ENCODE measurements around the gene EIF5. TPM values are rescaled to one million over a fixed set of nuclear protein-coding genes. Genes with fewer than 3 reads are reported as not detected.

Gene EIF5
- total RNA-seq, 2 experiments from 2014 or later: 237 to 292 TPM

- ChIA-PET POLR2A (no interaction called here), CTCF (ENCODE audit: unreplicated experiment) (no interaction called here)
- Histone ChIP-seq H4K20me1 (ENCODE audit: insufficient read depth, low read length) (no peaks in the 10 kb centered on the region), H3K27ac (ENCODE audit: low read depth, low read length, poor library complexity, severe bottlenecking) (no peak overlapping the region), H3K9me2 (ENCODE audit: insufficient read depth, low read length) (no peaks in the 10 kb centered on the region), H3K4me1 (ENCODE audit: insufficient read depth, low read length, poor library complexity, severe bottlenecking) (no peaks in the 10 kb centered on the region), H2AFZ (ENCODE audit: low read length) (no peak overlapping the region), H3K79me2 (ENCODE audit: insufficient read depth, low read depth, low read length) (no peaks in the 10 kb centered on the region), H3K4me3 (ENCODE audit: low read depth, low read length, poor library complexity, severe bottlenecking) (no peak overlapping the region), H3K9me3 (ENCODE audit: low read length) (no peaks in the 10 kb centered on the region), H3K4me2 (ENCODE audit: low read length) (no peak overlapping the region), H3K36me3 (ENCODE audit: insufficient read depth, low read length) (no peaks in the 10 kb centered on the region)
- DNase-seq (ENCODE audit: low spot score): no peak
- no peak for TF ChIP-seq EZH2phosphoT487 (IDR thresholded peaks at IDR 0.05; ENCODE audit: borderline replicate concordance, low read depth, low read length)
- peak; percentile 41 for TF ChIP-seq CTCF (conservative IDR thresholded peaks at IDR 0.05; ENCODE audit: low read length)
- intact Hi-C loops (cut with micrococcal nuclease; ENCODE audit: unreplicated experiment): loop anchor here (10.0 kb wide), 1 partner anchor 114 kb away; no protein-coding TSS in a partner anchor
- BruUV-seq (replicated peaks): no TSS peak
These were observed 35.4 kb upstream of the EIF5 start for GRCh38 chr14:103298620-103299019.

- Histone ChIP-seq H3K9me2 (ENCODE audit: insufficient read depth, low read length) (no peaks in the 10 kb centered on the region), H3K4me1 (ENCODE audit: insufficient read depth, low read length, poor library complexity, severe bottlenecking) (no peaks in the 10 kb centered on the region), H3K36me3 (ENCODE audit: insufficient read depth, low read length) (no peaks in the 10 kb centered on the region), H4K20me1 (ENCODE audit: insufficient read depth, low read length) (no peaks in the 10 kb centered on the region), H3K9me3 (ENCODE audit: low read length) (no peaks in the 10 kb centered on the region), H3K4me3 (ENCODE audit: low read depth, low read length, poor library complexity, severe bottlenecking) (no peak overlapping the region), H3K27ac (ENCODE audit: low read depth, low read length, poor library complexity, severe bottlenecking) (no peak overlapping the region), H3K79me2 (ENCODE audit: insufficient read depth, low read depth, low read length) (no peaks in the 10 kb centered on the region), H3K4me2 (ENCODE audit: low read length) (no peak overlapping the region), H2AFZ (ENCODE audit: low read length) (no peak overlapping the region)
- BruUV-seq (replicated peaks): no TSS peak
- intact Hi-C loops (cut with micrococcal nuclease; ENCODE audit: unreplicated experiment): no loop called here
- POLR2A ChIA-PET: no interaction called here
- no peak for TF ChIP-seq EZH2phosphoT487 (IDR thresholded peaks at IDR 0.05; ENCODE audit: borderline replicate concordance, low read depth, low read length)
- no peak for TF ChIP-seq CTCF (conservative IDR thresholded peaks at IDR 0.05; ENCODE audit: low read length)
- no peak for DNase-seq (ENCODE audit: low spot score)
- CTCF ChIA-PET (ENCODE audit: unreplicated experiment): no interaction called here
These were observed 32.3 kb upstream of the EIF5 start for GRCh38 chr14:103301512-103302354.

- Histone ChIP-seq H3K9me3 (ENCODE audit: low read length) (no peaks in the 10 kb centered on the region), H3K9me2 (ENCODE audit: insufficient read depth, low read length) (no peaks in the 10 kb centered on the region), H3K4me2 (ENCODE audit: low read length) (no peak overlapping the region), H2AFZ (ENCODE audit: low read length) (no peak overlapping the region), H4K20me1 (ENCODE audit: insufficient read depth, low read length) (no peaks in the 10 kb centered on the region), H3K79me2 (ENCODE audit: insufficient read depth, low read depth, low read length) (no peaks in the 10 kb centered on the region), H3K4me3 (ENCODE audit: low read depth, low read length, poor library complexity, severe bottlenecking) (no peak overlapping the region), H3K27ac (ENCODE audit: low read depth, low read length, poor library complexity, severe bottlenecking) (no peak overlapping the region), H3K36me3 (ENCODE audit: insufficient read depth, low read length) (no peaks in the 10 kb centered on the region), H3K4me1 (ENCODE audit: insufficient read depth, low read length, poor library complexity, severe bottlenecking) (no peaks in the 10 kb centered on the region)
- BruUV-seq (replicated peaks): no TSS peak
- TF ChIP-seq CTCF (conservative IDR thresholded peaks at IDR 0.05; ENCODE audit: low read length) (no peak), EZH2phosphoT487 (IDR thresholded peaks at IDR 0.05; ENCODE audit: borderline replicate concordance, low read depth, low read length) (no peak)
- POLR2A ChIA-PET: no interaction called here
- CTCF ChIA-PET (ENCODE audit: unreplicated experiment): no interaction called here
- DNase-seq (ENCODE audit: low spot score): no peak
- intact Hi-C loops (cut with micrococcal nuclease; ENCODE audit: unreplicated experiment): no loop called here
These were observed 31.1 kb upstream of the EIF5 start for GRCh38 chr14:103302966-103303365.

All from OCI-LY7 (cell line).